HCT116 (cell line): Measurements from ENCODE around the gene RPL13A.

Source experiments
- CEBPB ChIP-seq: IDR thresholded peaks from 2 replicates; pipeline ENCODE4 v1.6.1; 2012; ENCODE audit warnings: low read depth
- POLR2A ChIP-seq: IDR thresholded peaks from 2 replicates; pipeline ENCODE4 v1.7.0; 2011; ENCODE audit warnings: borderline replicate concordance; ENCODE audit not compliant: insufficient read depth, insufficient read length; ENCODE audit errors: extremely low read depth

DNA sequence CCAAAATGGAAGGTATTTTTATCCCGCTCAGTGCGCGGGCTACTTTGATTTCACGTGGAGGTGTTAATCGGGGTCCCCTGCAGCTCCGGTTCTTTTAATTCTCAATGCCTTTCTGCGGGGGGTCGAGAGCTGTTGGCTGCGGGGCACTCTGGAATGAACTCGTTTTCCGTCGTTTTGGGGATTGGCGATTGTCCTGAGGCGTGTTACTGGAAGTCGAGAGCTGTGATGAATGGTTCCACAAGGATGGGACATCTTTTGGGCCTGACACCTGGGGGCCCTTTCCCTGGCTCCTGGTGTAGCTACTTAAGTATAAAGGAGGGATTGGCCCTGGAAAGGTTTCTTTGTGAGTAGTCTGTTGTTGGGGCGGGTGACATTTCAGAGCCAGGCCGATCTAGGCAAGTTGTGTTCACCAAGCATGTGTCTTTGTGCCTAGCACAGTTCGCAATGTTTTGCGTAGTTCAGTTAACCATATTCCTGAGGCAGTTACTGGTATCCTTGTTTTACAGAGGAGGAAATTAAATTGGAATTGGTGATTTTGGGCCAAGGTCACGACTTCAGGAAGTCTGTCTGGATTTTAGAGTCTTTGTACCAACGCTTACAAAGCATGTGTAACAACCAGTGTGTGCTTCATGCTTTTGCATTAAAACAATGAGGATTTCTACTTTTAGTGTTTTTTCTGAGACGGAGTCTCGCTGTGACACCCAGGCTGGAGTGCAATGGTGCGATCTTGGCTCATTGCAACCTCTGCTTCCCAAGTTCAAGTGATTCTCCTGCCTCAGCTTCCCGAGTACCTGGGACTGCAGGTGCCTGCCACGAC is 846 bp downstream of the RPL13A start:
- TF ChIP-seq CEBPB, result no peak
- no peak for TF ChIP-seq POLR2A
